Urinary bladder (tissue), 4 donors: ENCODE data around the gene MEF2B. TPM values are rescaled to one million over a fixed set of nuclear protein-coding genes. Genes with fewer than 3 reads are reported as not detected.
"Not testable (repeated sequence)": the region's sequence is repeated elsewhere in the genome, so short reads cannot be mapped to it uniquely, and the experiment has no call there.

Source experiments
- DNase-seq: peaks from one replicate; pipeline ENCODE4 v3.0.0-alpha.2; 2015; ENCODE audit errors: extremely low spot score
- H3K27ac ChIP-seq: one replicate; pipeline ENCODE4 v1.5.1; 2013; ENCODE audit warnings: low read depth, mild to moderate bottlenecking, moderate library complexity
- H3K36me3 ChIP-seq: one replicate; pipeline ENCODE4 v1.6.1; 2013; ENCODE audit warnings: mild to moderate bottlenecking, moderate library complexity; ENCODE audit not compliant: insufficient read depth
- H3K4me1 ChIP-seq: one replicate; pipeline ENCODE4 v1.6.1; 2013; ENCODE audit warnings: mild to moderate bottlenecking, moderate library complexity; ENCODE audit not compliant: insufficient read depth
- H3K4me3 ChIP-seq: one replicate; pipeline ENCODE4 v1.5.1; 2013; ENCODE audit warnings: low read depth, low read length
- WGBS: extraction: QIAGEN DNeasy Blood & Tissue Kit; methylation state at CpG from one replicate; pipeline ENCODE4 v1.1.7; 2013; 5-methylcytosine and 5-hydroxymethylcytosine counted together
- polyA plus RNA-seq: library from polyadenylated mRNA; stranded (reverse); fragments of 200-250 nt; gene quantifications from one replicate; pipeline ENCODE4 v1.2.3, GENCODE V29; 2013
- total RNA-seq: library from RNA; depleted of rRNA; stranded (reverse); fragments of >200 nt; gene quantifications from one replicate; pipeline ENCODE4 v1.2.3, GENCODE V29; 2014
- donor health status: healthy with polysubstance abuse.
- donor health status: healthy.

MEF2B gene
- total and polyA plus RNA-seq, 2 donors: 0.42 to 0.48 TPM

DNA sequence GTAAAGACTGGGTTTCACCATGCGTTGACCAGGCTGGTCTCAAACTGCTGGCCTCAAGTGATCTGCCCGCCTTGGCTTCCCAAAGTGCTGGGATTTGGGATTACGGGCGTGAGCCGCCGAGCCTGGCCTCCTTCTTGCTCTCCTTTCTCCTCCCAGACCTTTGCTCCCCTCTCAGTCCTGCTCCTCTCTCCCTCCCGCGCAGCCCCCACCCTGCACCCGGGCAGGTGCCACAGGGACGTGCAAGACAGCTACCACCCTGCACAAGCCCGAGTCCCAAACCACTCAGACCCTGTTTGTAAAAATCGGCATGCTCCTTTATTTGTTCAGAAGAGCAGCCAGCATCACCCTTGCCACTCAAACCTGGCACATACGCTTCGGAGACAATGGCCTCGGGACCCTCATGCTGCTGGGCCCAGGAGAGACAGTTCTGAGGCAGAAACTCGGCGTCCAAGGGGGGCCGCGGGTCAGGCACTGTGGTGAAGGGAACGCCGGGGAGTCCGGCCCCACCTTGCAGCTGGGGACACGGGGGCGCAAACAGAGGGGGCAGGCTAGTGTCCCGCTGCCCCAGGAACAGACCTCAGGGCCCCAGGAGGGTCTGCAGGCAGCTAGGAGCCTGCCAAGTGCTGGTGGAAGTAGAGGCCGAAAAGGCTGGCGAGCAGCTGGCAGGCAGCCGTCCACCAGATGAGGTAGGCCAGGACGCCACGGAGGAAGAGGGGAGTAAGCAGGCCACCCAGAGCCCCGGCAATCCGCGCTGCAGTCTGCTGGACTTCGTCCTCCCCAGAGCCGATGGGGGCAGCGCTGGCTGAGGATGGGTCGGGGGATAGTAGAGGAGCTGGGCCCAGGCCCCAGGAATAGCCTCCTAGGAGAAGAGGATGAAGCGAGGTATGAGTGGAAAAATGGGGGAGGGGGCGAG lies 50.5 kb downstream of the MEF2B start:
- Histone ChIP-seq H3K27ac (no peak overlapping the region), H3K36me3 (no peaks in the 10 kb centered on the region), H3K4me3 (no peak overlapping the region), H3K4me1 (no peaks in the 10 kb centered on the region)
- no peak for DNase-seq
- WGBS: 87% methylated on average over 39 of the region's 39 CpGs

DNA sequence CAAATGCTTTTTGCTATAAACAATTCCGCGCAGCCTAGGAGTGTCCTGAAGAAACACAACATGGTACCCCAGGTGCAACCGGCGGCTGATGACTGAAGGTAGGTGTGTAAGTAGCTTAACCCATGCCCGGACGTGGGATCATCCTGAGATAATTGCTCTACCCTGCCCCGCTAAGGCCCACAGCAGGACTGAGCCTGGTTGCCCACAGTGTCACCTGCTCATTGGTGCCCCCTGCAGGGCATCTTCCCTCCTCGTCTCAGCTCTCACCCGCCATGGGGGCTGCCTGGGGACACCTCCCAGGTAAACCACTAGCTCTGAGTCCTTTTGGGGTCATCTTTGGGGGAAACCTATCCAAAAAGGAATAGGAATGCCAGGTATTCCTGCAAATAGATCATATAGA lies 54.1 kb downstream of the MEF2B start:
- Histone ChIP-seq H3K4me1 (no peaks in the 10 kb centered on the region), H3K27ac (no peak overlapping the region), H3K4me3 (no peak overlapping the region), H3K36me3 (no peaks in the 10 kb centered on the region)
- 78% methylated on average over 9 of the region's 9 CpGs for WGBS
- DNase-seq: no peak

DNA sequence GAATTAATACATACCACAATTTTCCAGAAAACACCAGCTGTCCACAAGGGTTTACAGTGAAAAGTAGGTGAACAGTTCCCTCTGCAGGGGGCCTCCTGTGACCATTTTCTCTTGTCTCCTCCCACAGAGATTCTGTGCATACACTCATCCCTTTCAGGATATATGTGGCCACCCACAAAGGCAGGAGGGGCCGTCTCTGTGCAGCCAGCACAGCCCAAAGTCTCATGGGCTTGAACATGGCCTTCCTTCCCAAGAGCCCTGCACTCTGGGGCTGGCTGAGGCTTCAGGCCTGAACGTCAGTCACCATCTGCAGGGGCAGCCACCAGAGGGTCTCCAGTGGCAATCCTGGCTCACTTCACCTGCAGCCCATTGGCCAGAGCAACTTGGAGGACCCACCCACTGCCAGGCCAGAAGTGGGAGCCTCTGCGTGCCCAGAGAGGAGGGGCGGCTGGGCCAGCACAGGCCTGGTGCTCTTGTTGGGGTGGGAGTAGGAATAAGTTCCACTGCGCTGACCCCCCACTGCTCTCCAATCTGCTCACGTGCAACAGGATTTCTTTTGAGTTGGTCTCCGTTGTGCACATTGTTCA lies 56.9 kb downstream of the MEF2B start:
- Histone ChIP-seq H3K4me1 (no peaks in the 10 kb centered on the region), H3K4me3 (no peak overlapping the region), H3K36me3 (no peaks in the 10 kb centered on the region), H3K27ac (no peak overlapping the region)
- DNase-seq: no peak
- WGBS: 30% methylated on average over 7 of the region's 7 CpGs

DNA sequence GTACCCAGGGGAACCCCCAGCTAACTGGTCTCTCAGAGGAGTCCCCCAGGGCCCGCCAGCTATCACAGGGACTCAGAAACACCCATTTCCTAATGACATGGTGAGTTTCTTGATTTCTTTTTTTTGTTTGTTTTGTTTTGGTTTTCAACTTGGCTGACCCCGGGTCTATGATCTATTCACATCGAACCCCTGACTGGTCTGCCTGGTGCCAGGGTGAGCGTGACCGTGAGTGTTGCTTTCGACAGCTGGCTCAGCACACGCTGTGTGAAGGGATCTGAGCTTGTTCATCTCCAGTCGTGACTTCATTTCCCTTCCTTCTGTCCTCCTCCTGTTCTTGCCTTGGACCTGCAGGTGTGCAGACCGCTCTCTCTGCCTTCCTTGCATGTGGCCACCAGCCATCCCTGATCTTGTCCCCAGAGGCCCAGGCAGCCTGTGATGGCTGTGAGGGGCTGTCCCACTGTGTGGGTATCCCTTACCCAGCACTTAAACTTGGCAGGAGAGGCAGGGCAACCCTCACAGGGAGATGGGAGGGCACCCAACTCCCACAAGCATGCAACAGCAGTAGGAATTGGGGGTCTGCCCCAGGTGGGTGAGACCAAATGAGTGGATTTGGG lies 58.0 kb downstream of the MEF2B start:
- no peak overlapping the region for H3K27ac ChIP-seq
- no peaks in the 10 kb centered on the region for H3K4me1 ChIP-seq
- no peak overlapping the region for H3K4me3 ChIP-seq
- WGBS: 86% methylated on average over 9 of the region's 9 CpGs
- H3K36me3 ChIP-seq: no peaks in the 10 kb centered on the region
- no peak for DNase-seq

DNA sequence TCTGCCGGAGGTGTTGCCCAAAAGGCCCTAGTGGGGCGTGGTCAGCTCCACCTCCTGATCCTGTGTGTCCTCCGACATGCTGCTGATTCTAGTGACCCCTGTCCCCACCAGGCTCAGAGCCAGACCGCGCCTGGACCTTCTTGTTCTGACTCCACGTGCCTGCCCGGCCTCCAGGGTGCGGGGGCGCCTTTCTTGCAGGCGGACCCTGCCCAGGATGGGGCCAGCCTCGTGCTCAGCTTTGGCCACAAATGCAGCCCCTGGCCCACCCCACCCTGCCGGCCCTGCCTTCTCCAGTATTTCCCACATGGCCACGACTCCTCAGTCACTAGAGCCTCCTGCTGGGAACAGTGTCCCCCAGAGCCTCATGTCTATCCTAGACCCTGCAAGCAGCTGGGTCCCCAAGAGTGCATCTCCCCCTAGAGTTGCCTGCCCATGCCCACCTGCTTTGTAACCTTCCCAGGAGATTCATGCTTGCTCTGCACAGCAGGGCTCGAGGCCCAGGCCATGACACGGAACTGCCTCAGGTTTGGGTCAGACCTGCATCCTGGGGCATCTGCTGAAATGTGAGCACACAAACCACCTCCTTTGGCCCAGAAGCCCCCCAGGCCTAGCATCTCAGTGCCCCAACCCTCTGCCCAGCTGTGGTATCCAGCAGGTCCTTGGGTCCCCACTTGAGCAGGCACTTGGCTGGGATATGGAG lies 58.8 kb downstream of the MEF2B start:
- 75% methylated on average over 15 of the region's 15 CpGs for WGBS
- Histone ChIP-seq H3K4me3 (no peak overlapping the region), H3K27ac (no peak overlapping the region), H3K36me3 (no peaks in the 10 kb centered on the region), H3K4me1 (no peaks in the 10 kb centered on the region)
- no peak for DNase-seq

DNA sequence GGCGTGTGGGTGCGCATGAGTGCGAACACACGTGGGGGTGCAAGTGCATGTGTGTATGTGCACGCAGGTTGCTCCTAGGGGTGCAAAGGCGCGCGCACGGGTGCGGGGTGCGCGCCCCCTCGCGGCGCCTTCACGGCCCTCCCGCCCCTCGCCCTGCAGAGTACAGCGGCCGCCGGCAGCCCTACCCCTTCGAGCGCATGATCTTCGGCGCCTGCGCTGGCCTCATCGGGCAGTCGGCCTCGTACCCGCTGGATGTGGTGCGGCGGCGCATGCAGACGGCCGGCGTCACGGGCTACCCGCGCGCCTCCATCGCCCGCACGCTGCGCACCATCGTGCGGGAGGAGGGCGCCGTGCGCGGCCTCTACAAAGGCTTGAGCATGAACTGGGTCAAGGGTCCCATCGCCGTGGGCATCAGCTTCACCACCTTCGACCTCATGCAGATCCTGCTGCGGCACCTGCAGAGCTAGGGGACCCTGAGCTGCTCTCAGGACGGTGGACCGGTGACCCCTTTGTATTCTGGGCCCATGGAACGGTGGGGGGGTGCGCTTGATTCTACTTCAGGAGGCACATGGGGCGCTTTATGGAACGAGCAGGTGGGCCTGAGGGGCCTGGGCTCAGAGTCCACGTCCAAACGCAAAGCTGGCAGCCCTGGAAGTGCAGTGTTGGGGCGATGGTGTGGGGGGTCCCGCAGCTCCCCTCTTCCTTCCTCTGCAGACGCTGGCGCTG lies 59.5 kb downstream of the MEF2B start:
- Histone ChIP-seq H3K4me3 (no peak overlapping the region), H3K4me1 (no peaks in the 10 kb centered on the region), H3K36me3 (no peaks in the 10 kb centered on the region), H3K27ac (no peak overlapping the region)
- WGBS: 19% methylated on average over 66 of the region's 66 CpGs
- no peak for DNase-seq

DNA sequence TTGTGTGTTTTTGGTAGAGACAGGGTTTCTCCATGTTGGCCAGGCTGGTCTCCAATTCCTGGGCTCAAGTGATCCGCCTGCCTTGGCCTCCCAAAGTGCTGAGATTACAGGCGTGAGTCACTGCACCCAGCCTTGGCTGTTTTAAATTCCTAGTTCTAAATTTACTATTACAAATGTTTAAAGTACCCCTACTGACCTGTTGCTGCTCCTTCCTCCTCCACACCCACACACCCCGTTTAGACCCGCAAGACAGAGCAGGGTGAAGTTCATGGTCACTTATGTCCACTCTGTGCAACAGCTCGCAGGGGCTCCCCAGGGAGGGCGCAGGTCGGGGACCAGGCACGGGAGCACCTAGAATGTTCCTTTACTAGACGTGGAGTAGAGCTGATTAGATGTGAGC lies 60.5 kb downstream of the MEF2B start:
- Histone ChIP-seq H3K36me3 (no peaks in the 10 kb centered on the region), H3K27ac (no peak overlapping the region), H3K4me3 (no peak overlapping the region), H3K4me1 (no peaks in the 10 kb centered on the region)
- DNase-seq: no peak
- WGBS: 67% methylated on average over 9 of the region's 9 CpGs

DNA sequence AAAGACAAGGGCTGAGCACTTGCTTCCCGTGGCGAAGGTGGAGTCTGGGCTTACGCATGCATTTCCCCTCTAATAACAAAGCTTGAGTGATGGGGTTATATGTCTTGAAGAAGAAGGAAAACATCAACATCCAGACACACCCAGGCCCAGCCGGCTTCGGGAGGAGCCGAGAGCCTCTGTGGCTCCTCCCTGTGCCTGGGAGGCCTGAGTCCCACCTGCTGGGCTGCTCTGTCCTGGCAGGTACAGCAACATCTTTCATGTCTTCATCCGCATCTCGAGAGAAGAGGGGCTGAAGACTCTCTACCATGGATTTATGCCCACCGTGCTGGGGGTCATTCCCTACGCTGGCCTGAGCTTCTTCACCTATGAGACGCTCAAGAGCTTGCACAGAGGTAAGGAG lies 62.4 kb downstream of the MEF2B start:
- no peak for DNase-seq
- no peak overlapping the region for H3K4me3 ChIP-seq
- 88% methylated on average over 11 of the region's 11 CpGs for WGBS
- no peak overlapping the region for H3K27ac ChIP-seq
- H3K36me3 ChIP-seq: no peaks in the 10 kb centered on the region
- H3K4me1 ChIP-seq: no peaks in the 10 kb centered on the region

DNA sequence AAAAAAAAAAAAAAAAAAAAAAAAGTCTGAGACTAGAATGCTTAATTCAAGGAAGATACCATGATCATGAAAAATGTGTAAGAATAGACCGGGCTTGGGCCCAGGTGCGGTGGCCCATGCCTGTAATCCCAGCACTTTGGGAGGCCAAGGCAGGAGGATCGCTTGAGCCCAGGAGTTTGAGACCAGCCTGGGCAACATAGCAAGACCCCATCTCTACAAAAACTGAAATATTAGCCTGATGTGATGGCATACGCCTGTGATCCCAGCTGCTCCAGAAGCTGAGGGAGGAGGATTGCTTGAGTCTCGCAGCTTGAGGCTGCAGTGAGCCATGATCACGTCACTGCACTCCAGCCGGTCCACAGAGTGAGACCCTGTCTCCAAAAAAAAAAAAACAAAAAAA lies 63.1 kb downstream of the MEF2B start:
- H3K36me3 ChIP-seq, H3K4me3 ChIP-seq, DNase-seq, H3K27ac ChIP-seq, H3K4me1 ChIP-seq: not testable (repeated sequence)
- WGBS: 97% methylated on average over 7 of the region's 7 CpGs

DNA sequence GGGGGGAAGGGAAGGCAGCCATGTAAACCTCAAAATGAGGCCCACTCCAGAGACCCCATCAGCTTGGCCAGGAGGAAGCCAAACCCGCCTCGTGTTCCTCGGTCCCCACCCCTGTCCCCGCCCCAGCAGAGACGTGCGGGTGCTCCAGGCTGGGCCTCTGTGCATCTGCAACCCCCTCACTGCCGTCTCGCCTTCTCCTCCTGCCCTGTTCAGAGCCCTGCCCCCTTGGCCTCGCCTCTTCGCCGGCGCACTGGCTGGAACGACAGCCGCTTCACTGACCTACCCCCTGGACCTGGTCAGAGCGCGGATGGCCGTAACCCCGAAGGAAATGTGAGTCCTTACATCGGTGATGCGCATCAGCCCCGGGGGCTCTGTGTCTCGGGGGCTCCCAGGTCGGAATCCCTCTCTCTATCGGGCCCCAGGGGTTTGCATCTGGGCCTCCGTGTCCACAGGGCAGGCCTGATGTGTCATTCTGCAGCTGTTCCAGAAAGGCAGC lies 64.0 kb downstream of the MEF2B start:
- no peaks in the 10 kb centered on the region for H3K4me1 ChIP-seq

DNA sequence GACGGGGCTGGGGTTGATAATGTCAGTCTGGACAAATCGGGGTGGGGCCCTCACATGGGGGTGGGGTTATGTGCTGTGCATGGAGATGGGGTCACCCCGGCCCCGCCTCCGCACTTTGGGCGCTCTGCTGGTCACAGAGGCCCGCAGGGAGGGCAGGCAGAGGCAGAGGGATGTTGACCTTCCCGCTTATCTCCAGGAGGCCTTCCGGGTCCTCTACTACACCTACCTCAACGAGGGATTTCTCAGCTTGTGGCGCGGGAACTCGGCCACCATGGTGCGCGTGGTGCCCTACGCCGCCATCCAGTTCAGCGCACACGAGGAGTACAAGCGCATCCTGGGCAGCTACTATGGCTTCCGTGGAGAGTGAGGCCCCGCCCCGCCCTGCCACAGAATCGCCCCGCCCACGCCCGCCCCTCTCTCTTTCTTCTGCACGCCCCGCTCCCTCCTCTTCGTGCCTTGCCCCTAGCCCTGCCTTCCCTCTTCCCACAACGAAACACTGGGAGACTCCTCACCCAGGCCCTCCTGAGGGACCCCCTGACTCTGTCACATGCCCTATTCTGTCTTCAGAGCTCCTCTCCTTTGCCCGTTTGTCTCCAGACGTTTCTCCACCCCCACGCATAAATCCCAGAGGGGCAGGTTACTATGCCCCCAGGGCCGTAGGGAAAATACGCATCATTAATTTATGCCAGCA lies 64.6 kb downstream of the MEF2B start:
- peak overlapping the region; percentile 56 for H3K27ac ChIP-seq
- H3K36me3 ChIP-seq: no peaks in the 10 kb centered on the region
- H3K4me3 ChIP-seq: peak overlapping the region; percentile 33
- peak; percentile 46 for DNase-seq
- 18% methylated on average over 36 of the region's 36 CpGs for WGBS
- no peaks in the 10 kb centered on the region for H3K4me1 ChIP-seq

More for the DNA sequence above, 64.0 kb downstream of the MEF2B start:
- Histone ChIP-seq H3K27ac (no peak overlapping the region), H3K4me3 (peak overlapping the region; percentile 33), H3K36me3 (no peaks in the 10 kb centered on the region)
- WGBS: 29% methylated on average over 25 of the region's 25 CpGs
- no peak for DNase-seq

DNA sequence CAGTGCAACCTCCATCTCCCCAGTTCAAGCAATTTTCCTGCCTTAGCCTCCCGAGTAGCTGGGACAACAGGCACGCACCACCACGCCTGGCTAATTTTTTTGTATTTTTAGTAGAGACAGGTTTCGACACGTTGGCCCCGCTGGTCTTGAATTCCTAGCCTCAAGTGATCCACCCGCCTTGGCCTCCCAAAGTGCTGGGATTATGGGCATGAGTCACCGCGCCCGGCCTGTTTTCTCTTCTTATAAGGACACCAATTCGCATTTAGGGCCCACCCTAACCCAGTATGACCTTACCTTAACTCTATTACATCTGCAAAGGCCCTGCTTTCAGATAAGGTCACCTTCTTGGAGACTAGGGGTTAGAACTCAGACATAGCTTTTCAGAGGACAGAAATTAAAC lies 66.9 kb downstream of the MEF2B start:
- no peak for DNase-seq
- 92% methylated on average over 11 of the region's 11 CpGs for WGBS
- Histone ChIP-seq H3K27ac (no peak overlapping the region), H3K4me3 (no peak overlapping the region), H3K36me3 (no peaks in the 10 kb centered on the region), H3K4me1 (no peaks in the 10 kb centered on the region)
